Measurements from ENCODE around the gene KSR1.
"Not testable (repeated sequence)": the region's sequence is repeated elsewhere in the genome, so short reads cannot be mapped to it uniquely, and the experiment has no call there.

The KSR1 gene

DNA sequence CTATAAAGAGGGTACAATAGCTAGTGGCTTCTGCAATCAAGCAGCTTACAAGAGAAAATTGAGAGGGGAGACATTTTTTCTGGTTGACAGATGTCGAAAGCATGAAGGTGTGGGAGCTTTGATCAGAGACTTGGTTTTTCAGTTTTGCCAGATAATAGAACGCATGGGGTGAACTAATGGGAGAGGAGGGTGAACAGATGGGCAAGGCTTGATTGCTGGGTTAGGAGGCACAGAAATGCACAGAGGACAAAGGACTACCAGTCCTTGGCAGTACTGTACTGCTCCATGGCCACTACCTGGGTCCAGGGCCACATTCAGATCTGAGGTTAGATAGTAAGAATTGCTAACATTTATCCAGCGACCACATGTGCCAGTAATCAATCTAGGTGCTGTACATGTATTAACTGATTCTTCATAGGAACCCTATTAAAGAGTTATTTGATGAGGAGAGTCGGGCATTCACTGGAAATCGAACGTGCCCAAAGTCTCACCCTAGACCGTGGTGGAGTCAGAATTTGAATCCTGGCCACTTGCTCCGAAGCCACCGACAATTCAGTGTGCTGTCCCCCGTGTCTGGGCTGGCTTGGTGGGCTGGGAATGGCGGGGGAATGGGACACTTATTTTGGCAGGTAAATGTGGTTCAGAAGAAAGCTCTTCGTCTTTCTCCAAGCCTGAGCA is 873 bp upstream of the KSR1 start:
- DNase-seq, result no peak

DNA sequence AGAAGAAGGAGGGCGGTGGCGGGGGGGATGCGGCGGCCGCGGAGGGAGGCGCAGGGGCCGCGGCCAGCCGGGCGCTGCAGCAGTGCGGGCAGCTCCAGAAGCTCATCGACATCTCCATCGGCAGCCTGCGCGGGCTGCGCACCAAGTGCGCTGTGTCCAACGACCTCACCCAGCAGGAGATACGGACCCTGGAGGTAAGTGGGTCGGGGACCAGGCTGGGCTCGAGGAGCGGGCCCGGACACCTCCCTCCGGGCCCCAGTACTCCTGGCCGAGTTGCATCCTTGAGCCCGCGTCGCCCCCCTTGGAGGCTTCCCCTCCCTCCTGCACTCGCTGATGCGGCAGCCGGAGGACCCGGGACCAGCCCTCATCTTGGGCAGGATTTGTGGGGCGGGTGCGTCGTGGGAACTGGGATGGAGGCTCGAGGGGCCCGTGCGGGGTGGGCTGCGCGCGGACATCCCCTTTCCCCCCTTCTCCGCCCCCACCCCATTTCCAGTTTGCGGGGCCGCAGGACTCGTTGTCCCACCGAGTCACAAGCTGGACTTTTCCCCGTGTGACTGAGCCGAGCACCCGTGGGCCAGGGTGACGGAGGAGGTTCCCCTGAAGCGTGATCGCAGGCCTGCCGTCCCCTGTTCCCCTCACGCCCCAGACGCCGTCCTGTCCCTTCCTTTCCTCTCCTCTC is 572 bp downstream of the KSR1 start:
- DNase-seq, result no peak

DNA sequence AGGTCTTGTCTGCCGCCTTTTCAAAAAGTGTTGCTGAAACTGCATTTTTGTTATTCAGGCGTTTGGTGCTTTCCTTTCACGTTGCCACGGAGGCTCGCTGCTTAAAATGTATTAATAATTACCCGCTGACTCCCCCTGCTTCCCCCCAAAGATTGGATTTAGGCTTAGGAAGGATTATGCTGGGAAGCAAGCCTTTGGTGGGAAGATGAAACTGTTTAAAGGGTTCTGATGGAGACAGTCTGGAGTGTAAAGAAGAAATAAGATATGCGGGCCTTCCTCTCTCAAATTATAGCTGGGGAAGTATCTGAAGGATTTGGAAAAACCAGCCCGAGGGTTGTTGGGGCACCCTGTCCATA is 1.1 kb downstream of the KSR1 start:
- DNase-seq, result no peak

DNA sequence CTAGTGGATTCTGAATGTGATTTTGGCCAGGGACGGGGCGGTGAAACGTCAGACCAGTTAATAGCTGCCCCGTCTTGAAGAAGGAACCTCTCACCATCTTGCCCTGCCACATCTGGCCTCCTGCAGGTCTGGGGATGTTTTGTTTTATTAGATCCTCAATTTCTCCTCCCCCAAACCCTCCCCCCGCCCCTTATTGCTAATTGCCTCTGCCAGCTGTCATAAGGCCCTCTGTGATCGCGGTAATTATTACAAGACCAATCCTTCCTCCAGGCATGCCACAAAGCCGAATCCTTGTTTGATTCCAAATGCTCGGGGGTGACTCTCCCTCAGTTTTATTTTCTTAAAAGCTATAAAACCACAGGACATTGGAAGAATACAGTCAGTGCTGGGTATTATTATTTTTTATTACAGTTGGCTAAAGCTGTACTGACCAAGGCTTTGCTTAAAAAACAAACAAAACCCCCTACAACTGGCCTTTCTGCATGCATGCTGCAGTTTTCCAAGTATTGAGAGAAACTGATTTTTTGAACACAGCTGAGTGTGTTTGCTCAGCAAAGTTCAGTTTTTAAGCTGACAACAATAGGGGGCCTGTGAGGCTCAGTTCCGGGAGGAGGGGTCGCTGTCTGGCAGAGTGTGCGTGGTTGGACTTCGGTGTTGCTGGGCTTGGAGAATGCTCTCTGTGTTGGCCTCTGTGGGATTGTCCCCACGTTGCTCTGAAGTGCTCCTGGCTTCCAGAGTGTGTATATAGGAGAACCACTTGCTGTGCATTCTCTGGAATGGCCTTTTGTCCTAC is 1.7 kb downstream of the KSR1 start:
- no peak for DNase-seq

DNA sequence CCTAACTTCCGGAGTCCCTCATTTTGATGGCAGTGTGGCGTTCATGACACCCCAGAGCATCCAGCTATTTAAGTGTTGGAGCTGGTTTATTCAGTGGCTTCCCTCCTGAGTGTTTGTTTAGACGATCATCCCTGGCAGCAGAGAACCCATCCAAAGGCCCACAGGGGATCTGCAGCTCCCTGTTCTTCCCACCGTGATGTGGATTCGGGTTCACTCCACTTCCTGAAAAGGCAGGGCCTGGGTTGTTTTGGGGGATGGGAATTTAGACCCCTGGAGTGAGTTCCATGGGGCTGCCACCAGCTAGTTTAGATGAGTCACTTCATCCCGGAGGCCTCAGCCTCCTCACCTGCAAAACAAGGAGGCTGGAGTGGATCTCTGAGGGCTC is 2.3 kb downstream of the KSR1 start:
- no peak for DNase-seq

DNA sequence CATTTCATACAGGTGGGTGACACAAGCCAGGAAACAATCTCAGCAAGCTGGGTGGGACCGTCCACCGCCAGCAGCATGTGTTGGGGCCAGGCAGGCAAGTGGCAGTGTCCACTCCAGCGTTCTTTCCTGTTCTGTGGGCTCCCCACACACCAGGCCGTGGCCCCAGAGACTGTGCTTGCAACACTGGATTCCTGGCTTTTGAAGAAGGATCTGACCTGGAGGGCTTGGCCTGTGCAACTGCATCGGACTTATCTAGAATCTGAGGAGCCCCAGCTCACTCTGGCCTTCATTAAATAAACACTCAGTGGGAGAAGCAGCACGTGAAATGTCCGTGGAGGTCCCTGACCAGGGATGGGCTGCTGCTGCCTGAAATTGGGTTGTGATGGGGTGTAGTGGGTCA is 3.2 kb downstream of the KSR1 start:
- DNase-seq, result no peak

DNA sequence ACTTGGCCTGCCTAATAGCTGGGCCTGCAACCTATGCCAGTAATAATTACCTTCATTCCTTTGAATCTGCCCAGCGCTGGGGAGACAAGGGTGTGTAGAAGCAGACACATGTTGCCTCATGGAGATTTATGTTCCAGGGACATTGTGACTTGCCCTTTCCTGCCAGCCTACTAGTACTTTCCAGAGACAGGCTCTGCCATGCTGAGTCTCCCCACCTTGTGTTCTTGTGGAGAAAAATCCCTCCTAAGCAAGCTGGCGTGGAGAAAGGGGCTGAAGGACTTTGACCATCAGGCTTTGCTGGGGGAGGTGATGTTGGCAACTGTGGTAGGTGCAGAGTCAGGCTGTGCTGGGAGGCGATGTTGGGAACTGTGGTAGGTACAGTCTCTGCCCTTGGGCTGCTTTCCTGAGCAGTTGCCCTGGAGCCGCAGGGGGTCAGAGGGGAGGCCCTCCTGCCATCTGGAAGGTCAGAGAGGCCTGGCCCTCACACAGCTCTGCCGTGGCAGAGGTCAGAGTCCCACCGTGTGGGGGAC is 4.0 kb downstream of the KSR1 start:
- no peak for DNase-seq

DNA sequence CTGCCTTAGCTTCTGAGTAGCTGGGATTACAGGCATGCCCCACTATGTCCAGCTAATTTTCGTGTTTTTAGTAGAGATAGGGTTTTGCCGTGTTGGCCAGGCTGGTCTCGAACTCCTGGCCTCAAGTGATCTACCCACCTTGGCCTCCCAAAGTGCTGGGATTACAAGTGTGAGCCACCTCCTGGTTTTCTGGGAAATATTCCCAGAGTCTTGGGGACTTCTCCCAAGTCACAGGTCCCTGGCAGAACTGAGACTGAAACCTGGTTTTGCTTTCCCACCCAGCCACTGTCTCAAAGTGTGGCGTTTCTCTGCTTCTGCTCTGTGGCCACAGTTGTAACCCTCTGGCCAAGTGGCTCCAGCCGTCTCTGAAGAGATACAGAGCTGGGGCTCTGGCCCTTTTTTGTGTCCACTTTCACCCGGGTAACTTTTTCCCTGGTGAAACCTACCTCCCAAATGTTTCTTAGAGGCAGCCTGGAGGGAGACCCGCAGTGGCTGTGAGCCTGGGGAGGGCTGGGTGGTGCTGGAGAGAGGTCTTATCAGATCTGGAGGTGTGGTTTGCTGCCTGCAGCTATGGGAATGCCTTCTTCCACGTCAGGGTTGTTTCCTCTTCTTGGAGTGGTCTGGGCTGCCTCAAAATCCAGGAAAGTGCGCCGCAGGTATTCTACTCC is 5.1 kb downstream of the KSR1 start:
- no peak for DNase-seq

DNA sequence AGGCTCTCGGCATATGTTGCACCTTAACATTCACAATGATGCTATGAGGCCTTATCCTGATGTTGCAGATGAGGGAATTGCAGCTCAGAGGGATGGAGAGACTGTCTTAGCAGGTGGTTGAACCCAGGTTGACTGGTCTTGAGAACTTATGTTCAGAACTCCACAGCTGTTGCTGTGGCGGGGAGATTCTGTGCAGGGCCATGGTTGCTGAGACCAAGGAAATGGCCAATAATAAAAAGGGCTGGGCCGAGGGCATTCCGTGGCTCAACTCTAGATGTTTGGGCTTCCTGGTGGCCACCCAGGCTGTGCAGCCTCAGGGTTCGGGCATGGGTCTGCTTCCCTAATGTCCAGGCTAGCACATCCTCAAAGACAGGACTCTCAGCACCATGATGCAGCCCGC is 5.9 kb downstream of the KSR1 start:
- no peak for DNase-seq

DNA sequence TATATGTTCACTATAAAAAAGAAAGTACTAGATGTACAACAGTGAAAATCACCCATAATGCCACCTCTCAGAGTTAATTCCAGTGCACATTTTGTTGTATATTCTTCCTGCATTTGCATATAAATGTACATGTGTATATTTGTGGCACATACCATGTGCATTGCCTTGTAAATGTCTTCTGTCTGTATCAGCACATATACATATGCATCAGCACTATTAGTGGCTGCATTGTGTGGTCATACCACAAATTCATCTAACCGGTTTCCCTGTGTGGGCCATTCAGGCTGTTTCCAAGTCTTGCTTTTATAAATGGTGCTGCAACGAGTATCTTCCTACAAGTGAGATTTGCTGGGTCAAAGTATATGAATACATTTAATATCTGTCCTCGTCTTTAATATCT is 6.5 kb downstream of the KSR1 start:
- no peak for DNase-seq

DNA sequence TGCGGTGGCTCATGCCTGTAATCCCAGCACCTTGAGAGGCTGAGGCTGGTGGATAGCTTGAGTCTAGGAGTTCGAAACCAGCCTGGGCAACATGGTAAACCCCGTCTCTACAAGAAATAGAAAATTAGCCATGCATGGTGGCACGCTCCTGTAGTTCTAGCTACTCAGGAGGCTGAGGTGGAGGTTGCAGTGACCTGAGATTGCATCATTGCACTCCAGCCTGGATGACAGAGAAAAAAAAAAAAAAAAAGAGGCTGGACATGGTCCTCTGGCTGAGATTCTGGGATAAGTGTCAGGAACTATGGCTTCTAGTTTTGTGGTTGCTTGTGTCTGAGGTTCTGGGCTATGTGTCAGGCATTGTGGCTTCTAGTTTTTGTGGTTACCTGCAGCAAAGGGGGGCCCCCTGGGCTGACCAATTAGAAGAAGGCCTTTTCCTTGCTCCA is 7.0 kb downstream of the KSR1 start:
- DNase-seq, result no peak

DNA sequence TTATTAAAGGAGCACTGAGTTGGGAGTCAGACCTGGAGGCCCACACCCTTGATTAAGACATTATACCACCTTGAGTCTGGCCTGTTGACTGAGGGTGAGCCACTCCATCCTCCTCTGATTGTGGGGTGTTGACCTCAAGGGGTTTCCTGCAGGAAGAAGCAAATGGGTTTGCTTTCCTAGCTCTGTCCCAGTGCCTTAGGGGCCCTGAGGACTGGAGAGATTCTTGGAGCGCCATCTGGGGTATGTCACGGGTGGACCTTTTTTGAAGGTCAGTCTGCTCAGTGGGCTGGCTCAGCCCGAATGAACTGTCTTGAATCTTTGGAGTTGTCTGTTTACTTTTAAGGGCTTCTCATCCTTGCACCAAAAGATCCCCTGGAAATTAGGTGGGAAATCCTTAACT is 7.8 kb downstream of the KSR1 start:
- DNase-seq, result not testable (repeated sequence)

DNA sequence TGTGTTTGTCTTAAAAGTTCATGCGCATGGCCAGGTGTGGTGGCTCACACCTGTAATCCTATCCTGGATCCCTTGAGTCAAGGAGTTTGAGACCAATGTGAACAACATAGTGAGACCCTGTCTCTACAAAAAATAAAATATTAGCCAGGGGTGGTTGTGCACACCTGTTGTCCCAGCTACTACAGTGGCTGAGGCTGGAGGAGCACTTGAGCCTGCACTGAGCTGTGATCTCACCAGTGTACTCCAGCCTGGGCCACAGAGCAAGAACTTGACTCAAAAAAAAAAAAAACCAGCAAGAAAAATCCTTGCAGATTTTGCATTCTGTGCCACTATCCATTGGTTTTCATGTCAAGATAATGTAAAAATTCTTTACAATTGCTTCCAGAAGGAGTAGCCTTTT is 8.2 kb downstream of the KSR1 start:
- no peak for DNase-seq

DNA sequence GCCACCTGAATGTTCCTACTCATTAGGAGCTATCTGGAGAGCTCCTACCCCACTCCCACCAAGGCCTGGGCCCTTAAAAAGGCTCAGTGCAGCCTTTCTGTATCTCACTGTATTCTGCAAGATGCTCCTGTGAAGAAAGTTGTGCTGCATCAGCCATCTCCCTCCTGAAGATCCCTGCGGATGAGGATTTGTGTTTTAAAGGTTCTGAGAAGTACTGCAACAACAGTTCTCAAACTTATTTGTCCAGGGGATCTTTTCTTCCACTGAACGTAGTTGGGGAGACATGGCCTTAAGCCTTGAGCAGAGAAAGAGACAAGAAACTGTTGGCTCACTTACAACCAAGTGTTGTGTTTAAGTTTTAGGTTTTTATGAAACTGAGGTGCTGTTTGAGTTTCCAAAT is 9.6 kb downstream of the KSR1 start:
- DNase-seq, result not testable (repeated sequence)

DNA sequence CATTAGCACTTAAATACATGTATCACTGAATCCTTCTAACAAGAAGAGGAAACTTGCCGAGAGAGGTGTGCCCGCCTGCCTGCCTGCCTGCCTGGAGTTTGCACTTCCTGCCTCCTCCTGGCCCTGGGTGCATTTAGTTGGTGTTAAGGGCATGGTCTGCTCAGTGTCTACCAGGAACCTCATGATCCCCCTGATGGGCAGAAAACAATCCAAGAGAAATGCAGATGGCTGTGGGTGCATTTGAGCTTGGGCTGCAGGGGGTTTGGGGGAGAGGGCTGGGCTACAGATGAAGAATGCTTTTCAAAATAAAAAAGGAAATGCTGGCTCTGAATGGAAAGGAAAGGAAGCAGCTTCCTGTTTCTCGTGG is 10.1 kb downstream of the KSR1 start:
- DNase-seq, result no peak

DNA sequence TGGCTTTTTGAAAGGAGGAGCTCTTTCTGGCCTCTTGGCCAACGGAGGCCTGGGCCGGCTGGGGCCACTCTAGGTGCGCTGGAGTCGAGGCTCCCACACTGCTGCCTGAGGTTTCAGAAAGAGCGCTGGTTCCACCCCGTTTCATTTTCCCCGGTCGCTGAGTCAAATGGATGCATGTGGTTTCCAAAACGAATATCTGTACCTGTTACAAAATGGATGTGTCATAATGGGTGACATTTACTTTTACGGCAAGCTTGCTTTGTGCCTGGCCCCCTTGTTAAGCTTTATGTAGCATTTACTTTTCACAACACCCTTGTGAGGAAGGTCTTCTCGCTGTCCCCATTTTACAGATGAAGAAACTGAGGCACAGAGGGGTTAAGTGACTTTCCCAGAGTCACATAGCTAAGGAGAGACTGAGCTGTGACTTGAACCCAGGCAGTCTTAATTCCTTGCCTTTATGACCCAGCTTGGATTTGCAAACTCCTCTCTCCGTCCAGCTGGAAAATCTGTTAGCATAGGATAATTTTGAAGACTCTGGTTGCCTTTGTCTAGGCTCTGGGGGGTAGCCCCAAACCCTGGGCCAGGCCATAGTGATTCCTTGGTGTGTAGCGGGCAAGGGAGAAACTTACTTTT is 10.6 kb downstream of the KSR1 start:
- DNase-seq, result peak; percentile 38

DNA sequence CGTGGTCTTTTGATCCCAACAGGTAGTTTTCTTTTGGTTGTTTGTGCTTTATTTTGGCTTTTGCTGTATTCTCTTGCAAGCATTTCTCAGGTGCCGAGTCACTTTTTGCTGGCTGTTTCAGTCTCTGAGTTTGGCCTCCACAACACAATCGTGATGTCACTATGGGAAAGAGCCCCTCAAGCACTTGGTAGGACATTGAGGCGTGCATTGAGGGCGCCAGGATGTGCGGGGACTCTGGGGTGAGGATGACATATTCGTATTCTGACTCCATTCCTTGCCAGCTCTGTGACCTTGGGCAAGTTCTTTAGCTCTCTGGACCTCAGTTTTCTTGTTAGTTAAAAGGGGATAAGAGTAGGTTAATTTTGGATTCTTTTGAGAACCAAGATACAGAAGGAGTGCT is 13.0 kb downstream of the KSR1 start:
- no peak for DNase-seq

DNA sequence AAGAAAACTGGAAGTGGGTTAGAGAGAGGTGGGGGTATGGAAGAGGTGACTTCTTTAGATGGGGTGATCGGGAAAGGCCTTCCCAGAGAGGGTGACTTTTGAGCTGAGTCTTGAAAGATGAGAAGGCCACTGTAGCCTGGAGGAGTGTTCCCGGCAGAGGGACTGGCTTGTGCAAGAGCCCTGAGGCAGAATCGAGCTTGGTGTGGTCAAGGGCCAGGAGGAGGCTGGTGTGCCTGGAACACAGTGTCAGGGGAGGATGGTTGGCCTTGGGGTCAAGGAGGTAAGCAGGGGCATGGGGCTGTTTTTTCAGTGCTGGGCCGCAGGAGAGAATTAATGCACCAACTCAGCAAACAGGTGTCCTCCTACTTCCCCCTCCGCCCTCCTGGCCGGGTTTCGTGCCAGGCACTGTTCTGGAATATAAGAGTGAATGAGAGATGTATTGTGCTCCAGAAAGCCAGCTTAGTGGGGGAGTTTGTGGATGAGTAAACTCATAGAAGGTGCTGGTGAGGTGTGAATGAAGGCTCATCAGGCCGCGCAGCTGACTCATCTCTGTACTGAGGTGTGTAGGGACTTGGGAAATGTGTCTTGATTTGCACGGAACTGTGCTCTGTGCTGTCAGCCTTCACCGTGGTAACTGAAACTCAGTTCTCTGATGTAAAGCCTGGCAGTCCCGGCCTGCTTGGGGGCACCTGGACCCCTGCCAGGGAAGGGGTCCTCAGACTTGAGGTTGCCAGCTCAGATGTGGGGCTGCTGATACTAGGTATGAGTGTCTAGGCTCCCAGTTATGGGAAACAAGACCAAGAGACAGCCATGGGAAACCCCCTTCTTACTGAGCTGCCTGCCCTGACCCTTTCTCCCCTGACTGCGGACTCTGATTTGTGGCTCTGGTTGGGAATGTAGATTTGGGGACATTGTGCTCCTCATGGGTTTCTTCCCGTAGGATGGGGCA is 15.3 kb downstream of the KSR1 start:
- peak; percentile 53 for DNase-seq

DNA sequence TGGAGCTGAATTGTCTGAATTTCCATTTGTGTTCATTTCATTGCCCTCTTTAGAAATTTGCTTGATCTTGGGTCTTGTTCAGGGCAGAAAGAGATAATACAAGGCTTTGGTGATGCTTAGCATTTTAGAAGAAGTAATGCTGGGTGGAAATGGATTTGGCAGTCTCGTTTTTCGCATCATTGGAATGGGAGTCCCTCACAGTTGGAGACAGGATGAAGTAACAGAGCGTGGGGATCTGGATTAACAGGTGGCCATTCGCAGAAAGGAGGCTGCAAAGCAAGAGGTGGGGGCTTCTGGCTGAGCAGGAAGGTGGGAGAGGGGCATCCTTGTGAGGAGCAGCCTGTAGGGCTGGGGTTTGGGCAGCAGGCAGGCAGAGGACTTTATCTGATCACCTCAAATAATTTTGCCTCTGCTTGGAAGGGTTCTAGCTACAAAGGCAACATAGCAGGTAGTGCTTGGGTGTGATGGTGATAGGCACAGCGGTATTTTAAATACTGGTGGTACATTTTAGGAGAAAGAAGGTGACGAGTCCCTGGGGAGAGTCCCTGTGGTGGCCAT is 17.0 kb downstream of the KSR1 start:
- DNase-seq, result no peak

DNA sequence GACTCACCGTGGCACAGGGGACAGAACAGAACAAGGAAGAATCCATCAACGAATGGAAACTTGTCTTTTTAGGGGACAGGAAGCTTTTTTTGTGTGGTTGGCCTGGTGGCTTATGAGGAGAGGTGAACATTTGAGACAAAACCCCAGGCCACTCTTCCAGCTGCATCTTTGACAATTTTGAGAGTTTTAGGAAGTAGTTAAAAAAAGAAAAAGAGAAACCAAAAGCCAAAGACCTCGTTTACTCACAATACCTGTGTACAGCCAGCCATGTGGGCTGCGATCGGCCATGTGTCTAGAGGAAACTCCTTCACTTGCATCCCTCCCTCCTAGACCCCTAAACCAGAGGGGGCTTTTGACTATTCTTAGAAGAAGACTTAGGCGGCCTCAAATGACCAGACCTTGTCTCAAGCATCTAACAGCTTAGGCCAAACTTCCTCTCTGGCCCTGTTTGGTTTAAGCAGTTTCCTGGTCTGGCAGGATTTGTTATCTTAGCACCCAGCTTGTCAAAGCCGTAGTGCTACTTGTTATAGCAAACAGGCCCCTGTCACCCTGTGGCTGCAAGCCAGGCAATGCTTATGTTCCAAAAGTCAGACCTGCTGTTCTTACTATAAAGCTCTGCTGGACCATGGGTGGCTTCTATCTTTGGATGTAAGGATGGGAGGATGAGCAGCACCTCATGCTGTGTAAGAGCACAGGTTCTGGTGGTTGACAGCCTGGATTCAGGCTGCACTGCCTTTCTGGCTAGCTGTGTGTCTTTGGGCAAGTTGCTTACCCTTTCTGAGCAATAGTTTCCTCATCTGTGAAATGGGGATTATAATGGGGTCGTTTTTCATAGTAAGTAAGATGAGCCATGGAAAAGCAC is 17.7 kb downstream of the KSR1 start:
- DNase-seq, result peak; percentile 62

All from activated CD4-positive, alpha-beta T cell treated with anti-CD3 and anti-CD28 coated beads, Interleukin-2, amount 50 U/mL, for 1 hour (primary cell).